IMR-90 (cell line): Measurements from ENCODE around the gene ZNF565. TPM values are rescaled to one million over a fixed set of nuclear protein-coding genes. Genes with fewer than 3 reads are reported as not detected.

ENCODE experiments used
- ATAC-seq: fragments of 200-7000 bp; cut with Tn5 transposase; 2 replicates; pipeline ENCODE4 v1.9.1; 2020; ENCODE audit warnings: low read depth, mild to moderate bottlenecking, moderate library complexity
- BruUV-seq: library from RNA; stranded (reverse); fragments of 400-500 nt; replicated peaks from 2 replicates; lab custom pipeline; 2021; lab: Mats Ljungman, UMichigan
- CTCF ChIA-PET: fragments of 300-600 bp; formaldehyde crosslinking; extraction: SDS; loops from one replicate; lab custom pipeline; 2021; ENCODE audit warnings: antibody characterized with exemption; lab: Yijun Ruan, JAX
- POLR2A ChIA-PET: fragments of 300-600 bp; sonication (Branson Sonifier 250); formaldehyde crosslinking; loops from one replicate; lab custom pipeline; 2022; ENCODE audit warnings: antibody characterized with exemption; ENCODE audit not compliant: unreplicated experiment; lab: Charles Lee
- DNase-seq: peaks from one replicate; pipeline ENCODE4 v3.0.0; 2013
- H2AFZ ChIP-seq: replicated peaks from 2 replicates; pipeline ENCODE3; 2013; ENCODE audit warnings: low read length, mild to moderate bottlenecking; ENCODE audit not compliant: poor library complexity
- H2AK5ac ChIP-seq: 2 replicates; pipeline ENCODE4 v1.6.1; 2013; ENCODE audit warnings: low read depth, low read length, inconsistent platforms
- H2AK9ac ChIP-seq: replicated peaks from 2 replicates; pipeline ENCODE3; 2013; ENCODE audit warnings: mild to moderate bottlenecking, low read depth, low read length, moderate library complexity; ENCODE audit not compliant: poor library complexity
- H2BK120ac ChIP-seq: 2 replicates; pipeline ENCODE4 v1.6.1; 2013; ENCODE audit warnings: low read depth, low read length, inconsistent platforms
- H2BK15ac ChIP-seq: 3 replicates; pipeline ENCODE4 v1.6.1; 2013; ENCODE audit warnings: low read depth, low read length, inconsistent platforms
- H2BK20ac ChIP-seq: 2 replicates; pipeline ENCODE4 v1.6.1; 2013; ENCODE audit warnings: low read depth, mild to moderate bottlenecking, inconsistent platforms, low read length, moderate library complexity
- H2BK5ac ChIP-seq: 2 replicates; pipeline ENCODE4 v1.6.1; 2013; ENCODE audit warnings: mild to moderate bottlenecking, low read depth, low read length, inconsistent platforms; ENCODE audit not compliant: poor library complexity, severe bottlenecking
- H3K14ac ChIP-seq: replicated peaks from 2 replicates; pipeline ENCODE4 v1.6.1; 2013; ENCODE audit warnings: low read depth, low read length, inconsistent platforms
- H3K18ac ChIP-seq: 2 replicates; pipeline ENCODE4 v1.6.1; 2013; ENCODE audit warnings: low read depth, low read length, control low read depth
- H3K23ac ChIP-seq: 2 replicates; pipeline ENCODE4 v1.6.1; 2013; ENCODE audit warnings: low read depth, low read length, inconsistent platforms
- H3K27ac ChIP-seq: 2 replicates; pipeline ENCODE4 v1.5.1; 2013; ENCODE audit warnings: mild to moderate bottlenecking, control low read depth, low read length; ENCODE audit not compliant: insufficient read depth
- H3K27me3 ChIP-seq: 2 replicates; pipeline ENCODE4 v1.6.1; 2013; ENCODE audit warnings: low read length; ENCODE audit not compliant: control insufficient read depth, insufficient read depth
- H3K36me3 ChIP-seq: 2 replicates; pipeline ENCODE4 v1.6.1; 2013; ENCODE audit warnings: low read length, mixed read lengths; ENCODE audit not compliant: control insufficient read depth, insufficient read depth
- H3K4ac ChIP-seq: 2 replicates; pipeline ENCODE4 v1.6.1; 2013; ENCODE audit warnings: low read depth, low read length, inconsistent platforms
- H3K4me1 ChIP-seq: 2 replicates; pipeline ENCODE4 v1.6.1; 2013; ENCODE audit warnings: low read length, mixed read lengths; ENCODE audit not compliant: control insufficient read depth, insufficient read depth
- H3K4me2 ChIP-seq: 2 replicates; pipeline ENCODE4 v1.6.1; 2013; ENCODE audit warnings: low read depth, mild to moderate bottlenecking, control low read depth, low read length, moderate library complexity
- H3K4me3 ChIP-seq: 2 replicates; pipeline ENCODE4 v1.5.1; 2013; ENCODE audit warnings: low read depth, mild to moderate bottlenecking, control low read depth, low read length, moderate library complexity; ENCODE audit not compliant: insufficient read depth
- H3K56ac ChIP-seq: 2 replicates; pipeline ENCODE4 v1.6.1; 2013; ENCODE audit warnings: low read length, inconsistent platforms; ENCODE audit not compliant: insufficient read depth; ENCODE audit errors: extremely low read depth
- H3K79me1 ChIP-seq, 2 experiments: 2 replicates each; pipeline ENCODE4 v1.6.1; 2013; ENCODE audit warnings: low read length in 2 of 2, inconsistent platforms in 1 of 2, low read depth in 1 of 2
- H3K9ac ChIP-seq: 2 replicates; pipeline ENCODE4 v1.6.1; 2013; ENCODE audit warnings: low read depth, low read length, control low read depth
- H3K9me1 ChIP-seq: 2 replicates; pipeline ENCODE4 v1.6.1; 2013; ENCODE audit warnings: low read length, inconsistent platforms; ENCODE audit not compliant: insufficient read depth
- H3K9me3 ChIP-seq: 2 replicates; pipeline ENCODE4 v1.6.1; 2013; ENCODE audit warnings: low read length; ENCODE audit not compliant: control insufficient read depth, insufficient read depth
- H4K20me1 ChIP-seq: 2 replicates; pipeline ENCODE4 v1.6.1; 2013; ENCODE audit warnings: low read length, inconsistent platforms; ENCODE audit not compliant: insufficient read depth
- H4K5ac ChIP-seq: 2 replicates; pipeline ENCODE4 v1.6.1; 2013; ENCODE audit warnings: mild to moderate bottlenecking, low read depth, low read length, control low read depth
- H4K8ac ChIP-seq, 2 experiments: 2 replicates each; pipeline ENCODE4 v1.6.1; 2013; ENCODE audit warnings: low read depth in 2 of 2, low read length in 2 of 2, control low read depth in 1 of 2, inconsistent platforms in 1 of 2
- H4K91ac ChIP-seq: 2 replicates; pipeline ENCODE4 v1.6.1; 2013; ENCODE audit warnings: low read depth, low read length, inconsistent platforms; ENCODE audit not compliant: insufficient read depth
- CEBPB ChIP-seq: IDR thresholded peaks from 2 replicates; pipeline ENCODE4 v1.6.1; 2012; ENCODE audit warnings: low read depth, low read length, improper control_type of control experiment
- CTCF ChIP-seq: conservative IDR thresholded peaks from 2 replicates; pipeline ENCODE4 v1.5.1; 2012; ENCODE audit warnings: mild to moderate bottlenecking, low read depth, low read length, improper control_type of control experiment
- ELK1 ChIP-seq: fragments of 150-350 bp; IDR thresholded peaks from 2 replicates; pipeline ENCODE4 v1.6.1; 2016; ENCODE audit warnings: low read depth, mild to moderate bottlenecking, low read length, moderate library complexity, borderline replicate concordance
- FOS ChIP-seq: fragments of 150-350 bp; IDR thresholded peaks from 2 replicates; pipeline ENCODE4 v1.6.1; 2016; ENCODE audit warnings: low read depth, low read length
- MXI1 ChIP-seq: IDR thresholded peaks from 2 replicates; pipeline ENCODE4 v1.6.1; 2012; ENCODE audit warnings: low read depth, mild to moderate bottlenecking, low read length, moderate library complexity, borderline replicate concordance
- POLR2A ChIP-seq: IDR thresholded peaks from 2 replicates; pipeline ENCODE4 v1.6.1; 2012; ENCODE audit warnings: mild to moderate bottlenecking, low read depth, low read length
- RCOR1 ChIP-seq: IDR thresholded peaks from 2 replicates; pipeline ENCODE4 v1.6.1; 2012; ENCODE audit warnings: mild to moderate bottlenecking, low read length, improper control_type of control experiment; ENCODE audit not compliant: insufficient replicate concordance
- SMC3 ChIP-seq: fragments of 150-350 bp; IDR thresholded peaks from 2 replicates; pipeline ENCODE4 v1.6.1; 2016; ENCODE audit warnings: low read depth, mild to moderate bottlenecking, antibody characterized with exemption, low read length, moderate library complexity
- USF2 ChIP-seq: fragments of 150-350 bp; IDR thresholded peaks from 2 replicates; pipeline ENCODE4 v1.6.1; 2017; ENCODE audit warnings: mild to moderate bottlenecking, antibody characterized with exemption, low read length, low read depth
- WGBS, 2 experiments: methylation state at CpG; one replicate each; pipeline versions ENCODE4 v1.1.5 to v1.1.7; 2013; ENCODE audit warnings: missing lambda C conversion rate in 2 of 2; ENCODE audit not compliant: insufficient read length in 1 of 2; ENCODE audit errors: extremely low coverage in 2 of 2; 5-methylcytosine and 5-hydroxymethylcytosine counted together
- dilution Hi-C: fragments of 300-500 bp; cut with HindIII; formaldehyde crosslinking; loops from one replicate; pipeline ENCODE4 v1.14.3; 2018; ENCODE audit warnings: low sequenced_read_pairs; ENCODE audit not compliant: unreplicated experiment
- in situ Hi-C: fragments of 300-500 bp; cut with MboI; formaldehyde crosslinking; loops from 3 replicates; pipeline ENCODE4 v1.14.3; 2019; ENCODE audit warnings: low sequenced_read_pairs, inconsistent platforms, mixed read lengths
- intact Hi-C: fragments of 100-400 bp; cut with micrococcal nuclease; formaldehyde crosslinking; loops from 2 replicates; pipeline ENCODE4 v1.10.0; 2022
- polyA plus RNA-seq, 3 experiments: library from polyadenylated mRNA; depleted of rRNA; stranded (reverse); fragments of >200 nt; gene quantifications; 2 replicates each; pipeline ENCODE4 v1.2.3, GENCODE V29; 2012; ENCODE audit warnings: low replicate concordance in 1 of 3
- total RNA-seq: library from RNA; depleted of rRNA; stranded (reverse); fragments of >200 nt; gene quantifications from 2 replicates; pipeline ENCODE4 v1.2.3, GENCODE V29; 2012

The ZNF565 gene
- total and polyA plus RNA-seq, 2 of the 4 experiments (the other 2 are of a cell fraction), result 2.3 to 7.5 TPM

GRCh38 chr19:36255316-36255715 lies 40.9 kb upstream of the ZNF565 start:
- H4K5ac ChIP-seq, result no peak overlapping the region
- H2AK9ac ChIP-seq, result no peak overlapping the region
- in situ Hi-C loops, result no loop called here
- no peak overlapping the region for H3K56ac ChIP-seq
- no peak overlapping the region for H3K4me2 ChIP-seq
- no peak overlapping the region for H2AK5ac ChIP-seq
- H3K79me1 ChIP-seq, result no peaks in the 10 kb centered on the region
- no peak overlapping the region for H3K23ac ChIP-seq
- ChIA-PET POLR2A (no interaction called here), CTCF (no interaction called here)
- no peak overlapping the region for H3K4me3 ChIP-seq
- intact Hi-C loops, result no loop called here
- H3K4me1 ChIP-seq, result no peaks in the 10 kb centered on the region
- no peak overlapping the region for H2BK15ac ChIP-seq
- H2AFZ ChIP-seq, result no peak overlapping the region
- dilution Hi-C loops, result no loop called here
- no peaks in the 10 kb centered on the region for H4K20me1 ChIP-seq
- 91% methylated on average over 24 of the region's 28 CpGs; no CpG with 5 or more reads in 1 of the 2 experiments for WGBS, 2 experiments
- no peak overlapping the region for H3K14ac ChIP-seq
- no peak for ATAC-seq
- BruUV-seq, result no TSS peak
- no peak overlapping the region for H3K18ac ChIP-seq
- no peaks in the 10 kb centered on the region for H3K36me3 ChIP-seq
- H3K27ac ChIP-seq, result no peak overlapping the region
- no peak overlapping the region for H2BK120ac ChIP-seq
- no peak overlapping the region for H2BK20ac ChIP-seq
- DNase-seq, result no peak
- H4K91ac ChIP-seq, result no peak overlapping the region
- H4K8ac ChIP-seq, result no peak overlapping the region
- no peak for TF ChIP-seq POLR2A
- no peak for TF ChIP-seq RCOR1
- TF ChIP-seq FOS, result no peak
- no peak for TF ChIP-seq CTCF
- TF ChIP-seq USF2, result no peak
- no peak for TF ChIP-seq ELK1
- TF ChIP-seq CEBPB, result no peak
- TF ChIP-seq MXI1, result no peak
- TF ChIP-seq SMC3, result no peak
- H3K27me3 ChIP-seq, result no peaks in the 10 kb centered on the region
- H3K9me1 ChIP-seq, result no peaks in the 10 kb centered on the region
- no peak overlapping the region for H3K9ac ChIP-seq
- no peak overlapping the region for H2BK5ac ChIP-seq
- no peak overlapping the region for H3K4ac ChIP-seq
- H3K9me3 ChIP-seq, result peaks cover 3% of the 10 kb centered on the region; the same call in 1 of the 2 replicates
